GM12872 (cell line): Measurements from ENCODE around the gene SLC17A7.
A peak's percentile ranks its signal among the peaks of the same experiment; 100 is the strongest.

ENCODE experiments used
- CTCF ChIP-seq: IDR thresholded peaks from 3 replicates; pipeline ENCODE4 v1.5.1; 2011; ENCODE audit warnings: low read depth, mild to moderate bottlenecking, low read length, moderate library complexity; ENCODE audit not compliant: insufficient read depth

SLC17A7 gene

GRCh38 chr19:49423985-49424303, 17.4 kb downstream of the SLC17A7 start:
- TF ChIP-seq CTCF: no peak

- no peak for TF ChIP-seq CTCF
These were observed 18.0 kb downstream of the SLC17A7 start, which contains the start of gene PTH2 for GRCh38 chr19:49423071-49423984. Gene PTH2, minus strand, starts transcription at chr19:49423441. Its CDS starts 102 bp downstream, at chr19:49423339.

GRCh38 chr19:49422407-49423070, 18.8 kb downstream of the SLC17A7 start:
- peak; percentile 45; the same call in 2 of the 3 replicates for TF ChIP-seq CTCF

GRCh38 chr19:49421878-49422202, 19.5 kb downstream of the SLC17A7 start:
- no peak for TF ChIP-seq CTCF

- no peak for TF ChIP-seq CTCF
These were observed 20.1 kb downstream of the SLC17A7 start for GRCh38 chr19:49421039-49421877.

GRCh38 chr19:49420227-49420626, 21.1 kb downstream of the SLC17A7 start:
- TF ChIP-seq CTCF: no peak

- TF ChIP-seq CTCF: no peak
These were observed 22.2 kb downstream of the SLC17A7 start for GRCh38 chr19:49419173-49419572.
